ENCODE results near the gene ICAM2.
"Not testable (repeated sequence)": the region's sequence is repeated elsewhere in the genome, so short reads cannot be mapped to it uniquely, and the experiment has no call there.

ICAM2 gene

DNA sequence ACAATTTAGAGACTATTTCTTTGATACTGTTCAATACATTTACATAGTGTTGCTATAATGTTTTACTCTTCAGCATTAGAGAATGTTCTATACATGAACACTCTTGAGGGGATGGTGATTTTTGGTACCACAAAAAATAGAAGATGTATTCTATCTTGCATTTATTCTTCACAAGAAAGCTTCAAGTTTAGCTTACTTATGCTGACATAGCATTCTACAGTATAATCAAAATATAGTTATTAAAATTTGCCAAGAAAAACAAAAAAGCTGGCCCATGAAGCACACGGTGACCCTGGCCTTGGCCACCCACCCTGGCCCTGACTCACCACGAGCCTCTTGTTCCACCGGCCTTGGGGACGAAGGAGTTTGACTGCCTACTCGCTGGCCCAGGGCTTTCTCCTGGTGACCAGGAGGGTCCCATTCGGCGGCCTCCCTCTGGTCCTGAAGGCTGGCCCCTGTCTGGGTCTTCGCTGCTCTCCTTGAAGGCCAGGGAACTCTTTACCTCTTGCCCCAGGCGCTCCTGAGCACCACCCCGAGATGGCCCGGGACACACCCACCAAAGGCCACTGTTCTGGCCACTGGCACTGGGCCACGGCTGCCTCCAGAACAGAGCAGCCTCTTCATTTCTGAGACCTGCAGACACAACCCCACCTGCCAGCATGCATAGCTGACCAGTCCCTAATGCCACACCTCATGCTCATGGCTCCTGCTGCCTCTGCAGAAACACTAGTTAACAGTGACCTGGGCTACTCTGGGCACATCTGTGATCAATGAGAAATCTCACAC lies 22.5 kb upstream of the ICAM2 start:
- DNase-seq: no peak

DNA sequence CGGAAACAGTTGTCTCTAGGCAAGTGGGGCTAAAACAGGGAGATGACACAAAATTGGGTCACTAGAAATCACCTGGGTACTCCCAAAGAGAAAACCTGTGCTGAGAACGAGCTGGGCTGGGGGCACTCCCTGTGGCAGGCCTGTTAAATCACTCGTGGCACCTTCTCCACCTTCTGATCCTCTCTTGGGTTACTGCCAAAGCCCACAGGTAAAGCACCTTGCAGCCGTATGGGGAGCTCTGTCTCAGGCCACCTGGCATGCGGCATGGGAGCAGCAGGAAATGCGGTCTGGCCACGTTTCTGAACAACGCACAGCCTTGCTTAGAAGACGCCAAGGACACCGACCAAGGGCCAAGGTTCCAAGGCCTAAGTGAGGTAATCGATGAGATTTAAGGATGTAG lies 21.5 kb upstream of the ICAM2 start:
- DNase-seq: no peak

DNA sequence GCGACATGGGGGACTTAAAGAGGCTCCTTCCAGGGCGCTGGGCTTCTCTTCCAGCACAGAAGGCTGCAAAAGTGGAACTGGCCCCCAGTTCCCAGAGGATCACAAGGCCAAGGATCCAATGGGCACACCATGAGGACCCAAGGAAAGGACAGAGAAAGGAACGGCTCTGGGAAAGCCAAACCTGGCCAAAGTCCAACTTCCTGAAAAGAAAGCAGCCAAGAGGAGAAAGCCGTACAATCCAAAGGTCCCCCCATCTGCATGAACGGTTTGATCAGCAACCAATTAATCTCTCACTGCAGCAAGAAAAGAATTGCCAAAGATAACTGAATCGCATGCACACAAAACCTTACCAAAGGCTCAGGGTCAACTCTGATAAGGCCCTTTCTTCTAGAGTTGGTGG lies 19.8 kb upstream of the ICAM2 start:
- DNase-seq: no peak

DNA sequence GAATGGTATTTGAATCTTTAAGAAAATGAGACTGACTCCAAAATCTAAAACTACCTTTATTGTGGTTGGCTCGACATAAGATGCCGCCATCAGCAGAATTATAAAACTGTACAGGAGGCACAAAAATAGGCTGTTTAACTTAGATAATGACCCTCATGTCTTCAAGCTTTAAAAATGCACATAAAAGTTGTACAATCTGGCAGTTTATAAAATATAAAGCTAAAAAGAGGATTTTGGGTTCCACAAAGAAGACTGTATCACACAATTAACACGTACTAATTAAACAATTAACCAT lies 18.6 kb upstream of the ICAM2 start:
- no peak for DNase-seq

DNA sequence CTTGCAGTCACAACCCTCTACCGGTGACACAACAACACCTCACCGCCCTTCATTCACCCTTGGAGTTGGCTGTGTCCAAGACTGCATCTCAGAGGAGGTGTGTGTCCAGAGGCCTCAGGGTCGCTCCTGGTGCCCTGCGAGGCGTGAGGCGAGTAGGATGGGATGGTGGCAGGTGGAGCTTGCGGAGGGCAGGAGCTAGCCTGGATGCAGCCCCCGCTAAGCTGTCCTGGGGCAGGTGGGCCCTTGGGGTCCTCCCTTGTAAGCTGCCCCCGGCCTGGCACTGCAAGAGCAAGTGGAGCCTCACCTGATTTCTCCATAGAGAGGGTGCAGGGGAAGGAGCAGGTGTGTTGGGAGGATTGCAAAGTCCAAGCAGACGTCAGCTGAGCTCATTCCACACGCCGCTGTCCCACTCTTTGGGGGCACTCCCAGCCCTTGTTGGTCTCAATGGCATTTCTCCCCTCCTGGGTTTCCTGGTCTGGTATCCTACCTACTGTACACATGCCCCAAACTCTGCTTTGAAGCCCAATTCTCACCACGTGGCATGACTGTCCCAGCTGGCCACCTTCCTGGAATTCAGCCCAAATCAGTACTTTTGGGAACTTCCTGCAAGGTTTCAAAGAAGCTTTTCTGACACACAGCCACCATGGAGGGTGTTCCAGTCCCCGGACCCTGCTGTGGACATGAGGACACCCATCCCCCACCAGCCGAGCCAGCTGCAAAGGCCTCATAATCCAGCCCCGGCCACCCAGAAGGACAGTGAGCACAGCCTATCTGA lies 18.1 kb upstream of the ICAM2 start:
- no peak for DNase-seq

DNA sequence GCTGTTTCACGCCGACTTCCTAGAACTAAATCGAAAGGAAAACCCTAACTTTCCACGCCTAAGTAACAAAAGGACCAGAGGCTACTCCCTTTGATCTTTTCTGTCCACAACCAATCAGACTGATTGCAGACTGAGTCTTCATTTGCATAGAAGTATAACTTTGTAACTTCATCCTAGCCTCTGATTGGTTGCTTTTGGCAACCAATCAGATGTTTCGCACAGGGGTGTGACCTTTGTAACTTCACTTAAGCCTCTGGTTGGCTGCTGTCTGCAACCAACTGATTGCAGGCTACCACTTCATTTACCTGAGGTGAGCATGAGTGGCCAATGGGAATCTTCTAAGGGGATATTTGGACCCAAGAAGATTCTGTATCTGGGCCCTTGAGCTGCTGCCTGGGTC lies 17.4 kb upstream of the ICAM2 start:
- no peak for DNase-seq

DNA sequence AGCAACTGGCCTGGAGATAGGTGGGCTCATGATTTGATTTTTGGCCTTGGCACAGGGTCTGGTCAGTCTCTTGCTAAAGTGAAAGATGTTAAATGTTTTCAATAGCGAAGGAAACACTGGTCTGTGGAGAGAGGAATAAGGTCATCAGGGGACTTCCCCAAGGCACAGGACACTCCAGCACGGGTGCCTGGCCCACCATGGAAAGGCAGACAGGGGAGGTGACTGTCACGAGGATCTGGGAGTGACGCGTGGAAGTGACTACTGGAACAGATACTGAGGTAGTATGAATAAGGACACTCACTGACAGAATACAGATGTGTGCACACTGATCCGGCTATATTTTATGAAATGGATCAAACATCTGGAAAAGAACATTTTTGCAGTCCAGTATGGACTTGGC lies 16.7 kb upstream of the ICAM2 start:
- no peak for DNase-seq

DNA sequence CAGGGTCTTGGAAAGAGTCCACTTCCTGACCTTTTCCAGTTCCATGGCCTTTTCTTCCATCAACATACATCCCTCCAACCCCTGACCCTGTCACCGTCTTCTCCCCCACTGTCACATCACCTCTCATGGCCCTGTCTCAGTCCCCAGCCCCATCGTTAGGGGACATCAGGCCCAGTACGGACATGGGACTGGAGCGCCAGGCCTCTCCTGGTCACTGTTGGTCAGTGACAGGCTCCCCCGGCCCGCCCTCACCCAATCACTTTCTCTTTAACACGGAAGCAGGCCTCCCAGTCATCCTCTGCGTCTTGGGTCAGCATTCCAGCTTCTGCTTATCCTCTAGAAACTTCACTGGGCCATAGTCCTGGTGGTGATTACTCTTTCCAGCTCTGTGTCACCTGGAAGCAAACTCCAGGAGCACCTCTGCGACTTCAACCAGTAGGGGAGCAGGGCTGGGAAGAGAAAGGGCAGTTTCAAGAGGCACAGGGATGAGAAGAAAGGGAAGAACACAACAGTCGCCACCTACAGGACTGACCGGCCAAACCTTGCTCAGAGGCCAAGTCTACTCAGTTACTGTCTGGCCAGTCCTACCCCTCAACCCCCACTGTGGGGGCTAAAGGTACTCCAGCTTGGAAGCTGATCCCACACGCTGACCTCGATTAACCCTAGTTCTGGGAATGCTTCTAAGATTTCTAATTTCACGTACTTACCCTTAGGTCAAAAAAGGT lies 15.9 kb upstream of the ICAM2 start:
- DNase-seq: no peak

DNA sequence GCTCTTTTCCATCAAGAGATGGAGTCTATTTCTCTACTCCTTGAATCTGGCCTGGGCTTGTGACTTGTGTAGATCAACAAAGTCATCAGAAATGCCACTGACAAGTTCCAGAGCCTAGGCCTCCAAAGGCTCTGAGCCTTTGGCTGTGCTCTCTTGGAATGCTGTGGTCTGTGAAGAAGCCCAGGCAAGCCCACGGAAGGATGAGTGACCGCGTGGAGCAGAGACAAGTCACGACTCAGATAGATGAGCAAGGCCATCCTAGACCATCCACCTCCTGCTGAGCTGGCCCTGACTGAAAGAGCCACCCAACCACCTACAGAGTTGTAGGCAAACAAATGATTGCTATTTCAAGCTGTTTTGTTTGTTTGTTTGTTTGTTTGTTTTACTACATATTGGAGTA lies 11.6 kb upstream of the ICAM2 start:
- DNase-seq: no peak

DNA sequence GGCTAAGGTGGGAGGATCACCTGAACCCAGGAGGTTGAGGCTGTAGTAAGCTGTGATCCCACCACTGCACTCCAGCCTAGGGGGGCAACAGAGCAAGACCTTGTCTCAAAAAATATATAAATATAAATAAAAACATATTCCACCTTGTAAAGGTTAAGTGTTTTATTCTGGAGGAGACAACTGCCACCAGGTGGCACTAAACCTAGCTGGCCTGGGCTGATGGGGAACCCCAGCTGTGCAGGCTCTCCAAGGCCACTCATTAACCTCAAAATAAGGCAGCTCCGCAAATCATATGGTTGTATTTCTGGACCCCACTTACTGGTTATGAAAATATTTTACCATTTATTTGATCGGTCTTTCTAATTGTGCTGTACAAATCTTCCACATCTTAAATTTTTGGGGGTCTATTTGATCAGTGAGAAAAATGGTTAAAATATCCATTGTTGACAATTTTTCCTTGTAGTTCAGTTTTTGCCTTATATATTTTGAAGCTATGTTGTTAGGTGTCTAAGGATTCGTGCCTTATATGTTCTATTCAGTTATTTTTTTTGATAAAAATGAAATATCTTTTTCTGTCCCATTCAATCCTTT lies 8.5 kb upstream of the ICAM2 start:
- DNase-seq: peak; percentile 59

DNA sequence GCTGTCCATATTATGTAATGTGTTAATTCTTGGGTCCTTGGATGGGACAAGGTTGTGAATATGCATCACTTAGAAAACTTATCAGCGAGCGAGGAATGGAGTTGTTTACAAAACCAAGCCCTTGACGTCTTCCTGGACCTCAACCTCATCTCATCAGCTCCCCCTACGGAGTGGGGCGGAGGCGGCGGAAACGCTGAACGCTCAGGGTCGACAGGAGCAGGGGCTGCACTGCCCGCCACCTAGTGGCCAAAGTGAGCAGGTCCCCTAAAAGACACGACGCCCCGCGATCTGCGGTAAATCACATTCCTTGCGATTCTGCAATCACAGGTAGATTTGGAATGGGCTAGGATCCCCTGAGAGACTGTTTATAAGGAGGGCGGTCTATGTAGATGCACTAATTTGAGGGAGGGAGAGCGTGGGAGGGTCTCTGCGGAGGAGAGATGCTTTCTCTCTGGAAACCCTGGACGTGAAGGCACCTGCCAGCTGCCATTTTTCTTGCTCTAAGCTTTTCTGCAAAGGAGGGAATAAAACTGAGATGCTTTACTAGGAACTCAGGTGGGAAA lies 5.4 kb upstream of the ICAM2 start:
- DNase-seq: peak; percentile 80

DNA sequence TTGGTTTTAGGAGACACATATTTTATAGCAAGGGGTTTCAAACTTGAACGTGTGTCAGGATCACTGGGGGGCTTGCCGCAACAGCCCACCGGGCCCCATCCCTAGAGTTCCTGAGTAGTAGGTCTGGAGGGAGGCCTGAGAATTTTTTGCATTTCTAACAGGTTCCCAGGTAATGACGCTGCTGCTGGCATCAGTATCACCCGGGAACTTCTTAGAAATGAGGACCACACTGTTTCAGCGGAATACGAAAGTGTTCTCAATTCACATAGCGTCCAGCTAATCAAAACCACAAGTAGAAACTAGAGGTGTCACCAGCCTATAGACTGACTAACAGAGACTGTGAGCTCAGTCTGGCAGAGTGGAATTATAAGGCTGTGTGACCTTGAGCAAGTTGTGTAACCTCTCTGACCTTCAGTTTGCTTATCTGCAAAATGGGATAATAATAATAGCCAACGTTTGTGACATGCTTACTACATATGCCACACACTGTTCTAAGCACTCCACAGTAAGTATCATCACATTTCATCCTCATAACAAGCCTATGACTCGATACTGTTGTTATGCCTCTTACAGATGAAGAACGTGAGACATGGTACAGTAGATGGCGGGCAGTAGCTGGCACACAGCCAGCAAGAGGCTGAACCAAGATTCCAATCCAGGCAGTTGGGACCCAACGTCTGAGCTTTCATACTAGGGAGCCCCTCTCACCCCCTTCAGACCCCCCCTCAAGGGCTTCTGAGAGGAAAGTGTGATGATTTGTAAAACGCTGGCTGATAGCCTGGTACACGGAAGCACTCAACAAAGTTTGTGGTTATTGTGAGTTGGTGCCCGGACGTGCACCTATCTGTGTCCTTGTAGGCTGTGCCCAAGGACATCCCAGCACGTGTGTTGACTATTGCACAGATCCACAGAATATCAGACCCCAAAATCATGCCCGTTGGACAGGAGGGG lies 4.6 kb upstream of the ICAM2 start:
- no peak for DNase-seq

DNA sequence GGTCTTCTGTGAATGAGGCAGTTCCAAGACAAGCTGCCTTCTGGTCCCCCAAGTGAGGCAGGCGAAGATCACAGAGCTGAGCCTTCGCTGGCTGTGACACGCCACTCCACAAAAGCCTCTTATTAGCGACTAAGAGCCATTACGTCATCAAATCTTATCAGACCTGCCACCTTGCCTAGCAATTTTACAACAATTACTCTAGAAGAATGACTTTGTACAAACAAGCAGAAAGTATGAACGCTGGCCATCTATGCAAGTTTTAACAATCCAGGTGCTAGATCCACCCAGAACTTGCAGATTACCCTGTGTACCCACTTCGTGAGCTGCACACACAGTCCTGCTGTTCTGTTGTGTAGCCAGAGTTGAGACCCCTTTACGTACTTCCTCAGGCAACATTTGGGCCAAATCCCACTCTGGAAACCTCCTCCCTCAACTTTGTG lies 3.8 kb upstream of the ICAM2 start:
- no peak for DNase-seq

DNA sequence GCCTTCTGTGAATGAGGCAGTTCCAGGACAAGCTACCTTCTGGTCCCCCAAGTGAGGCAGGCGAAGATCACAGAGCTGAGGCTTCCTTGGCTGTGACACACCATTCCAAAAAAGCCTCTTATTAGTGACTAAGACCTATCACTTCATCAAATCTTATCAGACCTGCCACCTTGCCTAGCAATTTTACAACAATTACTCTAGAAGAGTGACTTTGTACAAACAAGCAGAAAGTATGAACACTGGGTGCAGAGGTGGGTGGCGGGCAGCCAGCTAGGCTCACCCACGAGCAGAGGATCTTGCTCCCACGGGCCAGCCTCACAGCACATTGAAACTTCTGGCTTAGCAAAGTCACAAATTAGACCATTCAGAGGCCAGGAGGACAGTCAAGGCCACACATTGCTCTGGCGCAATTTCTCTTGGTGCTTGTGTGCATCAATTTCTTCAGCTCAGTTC lies 2.2 kb upstream of the ICAM2 start:
- DNase-seq: no peak

DNA sequence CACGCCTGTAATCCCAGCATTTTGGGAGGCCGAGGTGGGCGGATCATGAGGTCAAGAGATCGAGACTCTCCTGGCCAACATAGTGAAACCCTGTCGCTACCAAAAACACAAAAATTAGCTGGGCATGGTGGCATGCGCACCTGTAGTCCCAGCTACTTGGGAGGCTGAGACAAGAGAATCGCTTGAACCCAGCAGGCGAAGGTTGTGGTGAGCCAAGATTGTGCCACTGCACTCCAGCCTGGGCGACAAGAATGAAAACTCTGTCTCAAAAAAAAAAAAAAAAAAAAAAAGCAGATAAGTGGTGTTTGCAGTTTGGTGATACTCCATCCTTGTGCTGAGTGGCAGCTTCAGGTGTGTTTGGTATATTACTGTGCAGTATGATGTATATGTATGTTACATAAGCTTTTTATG lies 877 bp downstream of the ICAM2 start:
- DNase-seq: not testable (repeated sequence)

DNA sequence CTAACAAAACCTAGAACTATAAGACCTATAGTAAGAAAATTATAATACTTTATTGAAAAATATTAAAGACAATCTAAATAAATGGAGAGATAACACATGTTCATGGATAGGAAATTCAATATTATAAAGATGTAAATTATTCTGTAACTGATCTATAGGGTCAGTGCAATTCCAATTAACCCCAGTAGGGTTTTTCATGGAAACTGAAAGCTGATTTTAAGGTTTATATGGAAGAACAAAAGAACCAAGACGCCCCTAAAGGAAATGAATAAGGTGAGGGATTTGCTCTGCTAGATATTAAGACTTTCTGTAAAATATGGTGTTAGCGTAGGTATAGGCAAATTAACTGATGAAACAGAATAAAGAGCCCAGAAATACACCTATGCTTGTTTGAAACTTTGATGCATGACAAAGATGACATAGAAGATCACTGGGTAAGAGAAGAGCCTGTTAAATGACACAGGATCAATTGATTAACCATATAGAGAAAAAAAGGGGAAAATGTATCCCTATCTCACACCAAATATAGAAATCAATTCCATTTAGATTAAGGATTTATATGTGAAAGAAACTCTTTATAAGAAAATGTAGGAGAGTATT lies 3.0 kb downstream of the ICAM2 start:
- no peak for DNase-seq

DNA sequence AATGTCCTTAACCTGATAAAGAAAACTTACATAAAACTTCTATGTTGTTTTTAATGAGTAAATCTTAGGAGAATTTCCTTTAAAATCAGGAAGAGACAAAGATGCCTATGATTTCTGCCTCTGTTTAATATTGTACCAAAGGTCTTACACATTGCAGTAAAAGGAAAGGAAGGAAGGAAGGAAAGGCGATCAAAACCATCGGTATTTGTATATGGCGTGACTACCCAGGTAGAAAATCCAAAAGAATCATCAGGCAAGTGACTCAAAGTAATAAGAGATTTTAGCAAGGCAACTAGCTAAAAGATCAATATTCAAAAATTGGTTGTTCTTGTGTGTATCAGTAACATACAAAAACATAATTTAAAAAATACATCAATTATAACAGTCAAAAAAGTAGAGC lies 3.5 kb downstream of the ICAM2 start:
- DNase-seq: no peak

DNA sequence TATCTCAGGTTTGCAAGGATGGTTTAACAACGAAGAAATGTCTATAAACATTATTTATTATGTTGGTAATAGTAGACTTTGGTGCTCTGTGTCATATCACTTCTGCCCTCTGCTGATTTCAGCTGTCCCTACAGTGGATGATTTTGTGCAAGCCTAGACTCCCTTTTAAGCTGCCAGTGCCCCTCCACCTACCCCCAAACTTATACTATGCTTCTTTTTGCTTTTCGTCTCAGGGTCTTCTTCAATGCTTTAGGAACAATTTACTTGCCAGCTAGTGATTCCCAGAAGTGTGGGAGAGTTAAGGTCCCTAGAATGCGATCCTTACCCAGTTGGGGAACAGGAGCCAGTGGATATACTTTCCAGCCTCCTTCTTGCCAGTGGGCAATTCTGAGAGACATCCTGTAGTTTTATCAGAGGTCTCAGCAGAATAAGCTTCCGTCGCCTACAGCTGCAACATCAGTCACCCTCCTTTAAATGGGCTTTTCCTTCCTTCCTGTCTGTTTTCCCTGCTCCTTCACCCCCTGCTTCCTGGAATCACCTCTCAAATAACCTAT lies 4.1 kb downstream of the ICAM2 start:
- DNase-seq: no peak

DNA sequence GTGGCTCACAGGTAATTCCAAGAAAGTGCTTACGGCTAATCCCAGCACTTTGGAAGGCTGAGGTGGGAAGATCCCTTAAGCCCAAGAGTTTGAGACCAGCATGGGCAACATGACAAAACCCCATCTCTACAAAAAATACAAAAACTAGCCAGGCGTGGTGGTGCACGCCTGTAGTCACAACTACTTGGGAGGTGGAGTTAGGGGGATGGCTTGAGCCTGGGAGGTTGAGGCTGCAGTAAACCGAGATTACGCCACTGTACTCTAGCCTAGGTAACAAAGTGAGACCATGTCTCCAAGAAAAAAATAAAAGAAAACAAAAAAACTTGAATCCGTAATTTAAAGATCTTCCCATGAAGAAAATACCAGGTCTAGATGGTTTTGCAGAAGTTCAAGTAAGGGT lies 5.0 kb downstream of the ICAM2 start:
- no peak for DNase-seq

DNA sequence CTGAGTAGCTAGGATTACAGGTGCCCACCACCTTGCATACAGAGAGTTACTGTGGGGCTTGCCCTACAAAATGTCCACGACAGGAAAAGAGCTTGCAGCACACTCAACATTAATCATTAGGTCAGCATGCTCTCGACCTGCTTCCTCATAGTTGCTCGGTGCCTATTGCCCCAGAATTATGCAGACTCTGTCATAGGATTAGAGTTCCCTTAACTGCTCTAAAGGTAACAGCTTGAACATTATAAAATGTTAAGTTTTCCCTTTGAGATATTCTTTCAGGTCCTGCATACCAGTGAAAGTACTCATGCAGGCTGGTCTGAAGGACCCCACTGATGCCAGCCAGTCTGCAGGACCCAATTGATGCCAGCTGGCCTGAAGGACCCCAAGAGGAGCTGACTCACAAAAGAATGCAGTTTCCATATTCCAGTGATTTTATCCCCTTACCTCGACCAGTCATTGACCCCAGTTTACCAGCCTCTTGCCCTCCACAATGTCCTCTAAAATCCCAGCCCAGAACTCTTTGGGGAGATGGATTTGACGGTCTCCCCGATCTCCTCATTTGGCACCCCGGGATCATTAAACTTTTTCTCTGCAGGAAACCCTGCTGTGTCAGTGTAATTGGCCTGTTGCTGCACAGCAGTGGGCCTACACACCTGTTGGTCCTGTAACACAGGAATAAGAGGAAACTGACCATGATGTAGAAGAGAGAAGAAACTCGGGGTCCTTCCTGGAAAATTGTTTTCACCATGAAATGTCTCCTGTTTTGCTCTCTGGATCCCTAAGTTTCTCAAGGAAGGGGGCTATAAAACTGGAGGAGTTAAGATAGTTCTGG lies 10.6 kb downstream of the ICAM2 start:
- DNase-seq: no peak

Measured in COR-L47 (cell line).